ENCODE data around the gene NTM.

DNA sequence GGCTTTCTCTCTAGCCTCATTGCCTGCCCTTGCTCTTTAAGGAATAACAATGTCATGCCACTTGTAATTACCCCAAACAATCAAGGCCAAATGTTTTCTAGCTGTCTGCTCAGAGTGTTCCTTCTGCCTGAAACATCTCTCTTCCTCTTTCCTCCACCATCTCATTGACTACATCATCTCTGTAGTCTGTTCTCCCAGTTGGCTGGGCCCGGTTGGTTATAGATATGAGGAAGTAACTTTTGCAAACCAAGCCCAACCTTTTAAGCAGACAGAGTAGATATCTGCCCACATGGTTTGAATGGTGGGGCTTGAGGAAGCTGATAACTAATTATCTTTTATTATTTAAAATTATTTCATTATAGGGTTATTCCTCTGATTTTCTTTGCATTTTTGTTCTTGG lies 104.5 kb downstream of the NTM start:
- TF ChIP-seq, protein P1, sequence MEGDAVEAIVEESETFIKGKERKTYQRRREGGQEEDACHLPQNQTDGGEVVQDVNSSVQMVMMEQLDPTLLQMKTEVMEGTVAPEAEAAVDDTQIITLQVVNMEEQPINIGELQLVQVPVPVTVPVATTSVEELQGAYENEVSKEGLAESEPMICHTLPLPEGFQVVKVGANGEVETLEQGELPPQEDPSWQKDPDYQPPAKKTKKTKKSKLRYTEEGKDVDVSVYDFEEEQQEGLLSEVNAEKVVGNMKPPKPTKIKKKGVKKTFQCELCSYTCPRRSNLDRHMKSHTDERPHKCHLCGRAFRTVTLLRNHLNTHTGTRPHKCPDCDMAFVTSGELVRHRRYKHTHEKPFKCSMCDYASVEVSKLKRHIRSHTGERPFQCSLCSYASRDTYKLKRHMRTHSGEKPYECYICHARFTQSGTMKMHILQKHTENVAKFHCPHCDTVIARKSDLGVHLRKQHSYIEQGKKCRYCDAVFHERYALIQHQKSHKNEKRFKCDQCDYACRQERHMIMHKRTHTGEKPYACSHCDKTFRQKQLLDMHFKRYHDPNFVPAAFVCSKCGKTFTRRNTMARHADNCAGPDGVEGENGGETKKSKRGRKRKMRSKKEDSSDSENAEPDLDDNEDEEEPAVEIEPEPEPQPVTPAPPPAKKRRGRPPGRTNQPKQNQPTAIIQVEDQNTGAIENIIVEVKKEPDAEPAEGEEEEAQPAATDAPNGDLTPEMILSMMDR (IDR thresholded peaks at IDR 0.05) = no peak
- no peak for TF ChIP-seq POLR2A (IDR thresholded peaks at IDR 0.05)

Measured in adrenal gland (tissue), 5 donors.